HG03442 (cell line): ENCODE results near the gene C1orf21.

Source experiments
- ATAC-seq: cut with Tn5 transposase; IDR thresholded peaks from one replicate; pipeline ENCODE4 v1.9.1; 2021; ENCODE audit warnings: mild to moderate bottlenecking, moderate library complexity; ENCODE audit not compliant: unreplicated experiment

The C1orf21 gene

DNA sequence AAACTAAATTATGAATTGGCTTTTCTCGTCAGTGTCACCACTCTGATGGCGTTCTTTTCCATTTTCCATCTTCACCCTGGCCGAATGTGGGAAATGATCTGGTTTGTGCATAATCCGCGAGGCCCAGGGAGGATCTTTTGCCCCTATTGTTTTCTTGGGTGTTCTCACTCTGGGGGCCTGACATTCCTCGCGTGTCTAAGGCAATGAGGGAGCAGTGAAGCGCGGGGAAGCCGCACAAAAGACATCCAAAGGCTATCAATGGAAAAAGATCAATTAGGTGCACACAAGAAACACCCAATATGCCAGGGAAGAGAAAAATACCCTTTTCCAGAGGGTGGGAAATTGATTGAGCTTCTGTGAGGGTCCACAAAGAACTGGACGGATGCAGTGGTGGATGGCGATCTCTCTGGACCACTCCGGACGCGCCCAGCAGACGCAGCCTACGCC is 941 bp upstream of the C1orf21 start:
- no peak for ATAC-seq

DNA sequence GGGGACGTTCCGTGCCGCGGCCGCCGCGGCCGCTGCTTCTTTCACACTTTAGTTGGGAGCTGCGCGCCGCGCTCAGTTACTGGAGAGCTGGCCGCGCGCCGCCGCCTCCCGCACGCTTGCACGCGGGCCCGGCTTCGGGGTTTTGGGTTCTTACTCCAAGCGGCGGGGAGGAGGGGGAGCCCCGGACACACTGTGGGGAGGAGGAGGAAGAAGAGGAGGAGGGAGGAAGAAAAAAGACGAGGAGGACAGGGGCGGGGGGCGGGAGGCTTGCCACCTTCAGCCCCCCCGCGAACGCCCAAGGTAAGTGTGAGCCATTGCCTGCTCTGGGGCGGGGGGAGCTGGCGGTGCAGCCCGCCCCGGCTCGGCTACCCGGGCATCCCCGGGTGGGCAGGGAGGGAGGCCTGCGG is 243 bp downstream of the C1orf21 start:
- no peak for ATAC-seq

DNA sequence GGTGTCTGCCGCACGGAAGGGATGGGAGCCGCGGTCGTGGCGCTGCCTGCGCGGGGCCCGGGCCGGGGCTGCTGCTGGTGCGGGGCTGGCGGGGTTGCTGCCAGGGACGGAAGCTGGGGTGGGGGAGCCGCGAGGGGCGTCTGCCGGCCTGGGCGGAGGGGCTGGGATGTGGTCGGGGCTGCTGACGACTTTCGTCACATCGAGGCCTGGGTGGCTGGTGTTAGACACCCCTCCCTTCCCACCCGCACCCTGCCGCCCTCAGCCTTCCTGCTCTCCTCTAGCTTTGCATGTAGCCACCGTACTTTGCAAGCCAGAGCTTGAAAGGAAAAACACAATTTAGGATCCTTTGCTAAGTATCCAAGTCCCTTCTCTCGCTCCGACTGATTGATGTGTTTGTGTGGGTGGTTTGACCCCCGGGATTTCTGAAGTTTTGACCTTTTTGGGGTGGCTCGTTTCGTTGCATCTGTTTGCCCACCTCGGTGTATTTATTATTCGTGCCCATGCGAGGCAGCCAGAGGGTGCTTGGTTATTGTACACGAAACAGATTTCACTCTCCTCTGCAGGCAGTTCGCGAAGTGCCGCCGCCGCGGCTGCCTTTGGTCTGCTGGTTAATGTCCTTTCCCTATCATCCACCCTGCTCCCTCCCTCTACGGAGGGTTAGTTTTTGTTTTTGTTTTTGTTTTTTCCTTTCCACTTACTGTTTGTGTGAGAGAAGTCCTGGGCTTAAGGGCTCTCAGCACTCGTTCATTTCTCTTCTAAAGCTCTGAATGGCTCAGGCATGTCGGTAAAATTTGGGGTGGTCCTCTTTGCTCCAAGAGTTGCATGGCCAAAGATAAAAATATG is 868 bp downstream of the C1orf21 start:
- peak; percentile 19 for ATAC-seq

DNA sequence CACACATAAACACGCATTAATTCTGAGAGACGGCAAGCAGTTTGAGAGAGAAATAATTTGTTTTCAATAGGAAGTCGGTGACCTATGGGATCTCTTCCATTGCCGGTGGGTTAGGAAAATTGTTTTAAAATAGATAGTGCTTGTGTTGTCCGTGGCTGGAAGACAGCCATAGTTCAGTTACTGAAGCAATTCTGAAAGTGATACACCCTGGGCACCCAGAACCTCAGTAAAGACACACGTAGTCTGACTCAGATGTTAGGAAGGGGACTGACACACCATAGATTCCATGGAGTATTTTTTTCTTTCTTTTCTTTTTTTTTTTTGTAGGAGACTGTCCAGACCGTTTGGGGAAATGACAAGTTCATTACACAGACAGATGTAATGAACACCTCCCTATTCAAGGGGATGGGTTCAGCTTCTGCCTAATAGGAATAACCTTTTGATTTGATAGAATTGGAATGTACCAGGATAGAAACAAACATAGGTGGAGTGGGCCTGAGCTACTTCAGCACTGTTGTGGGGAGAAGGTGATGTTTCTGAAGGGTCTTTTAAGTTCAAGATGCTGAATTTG is 1.6 kb downstream of the C1orf21 start:
- no peak for ATAC-seq

DNA sequence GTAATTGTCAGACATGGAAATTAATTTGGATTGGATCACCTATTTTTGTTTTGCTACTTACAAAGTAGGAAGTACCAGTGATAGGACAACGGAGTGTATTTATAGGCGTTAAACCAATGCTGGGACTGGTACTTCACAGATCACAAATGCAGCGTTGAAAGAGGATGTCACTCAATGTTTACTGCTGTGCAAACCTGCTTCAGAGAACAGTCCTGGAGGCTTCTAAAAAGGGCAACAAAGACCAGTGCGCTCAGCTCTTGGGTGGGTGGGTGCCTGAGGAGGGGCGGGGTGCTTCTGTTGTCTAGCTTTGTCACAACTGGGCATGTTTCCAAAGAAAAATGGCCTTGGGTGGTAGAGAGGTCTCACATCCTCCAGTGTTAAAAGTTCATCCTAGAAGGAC is 2.1 kb downstream of the C1orf21 start:
- ATAC-seq = no peak

DNA sequence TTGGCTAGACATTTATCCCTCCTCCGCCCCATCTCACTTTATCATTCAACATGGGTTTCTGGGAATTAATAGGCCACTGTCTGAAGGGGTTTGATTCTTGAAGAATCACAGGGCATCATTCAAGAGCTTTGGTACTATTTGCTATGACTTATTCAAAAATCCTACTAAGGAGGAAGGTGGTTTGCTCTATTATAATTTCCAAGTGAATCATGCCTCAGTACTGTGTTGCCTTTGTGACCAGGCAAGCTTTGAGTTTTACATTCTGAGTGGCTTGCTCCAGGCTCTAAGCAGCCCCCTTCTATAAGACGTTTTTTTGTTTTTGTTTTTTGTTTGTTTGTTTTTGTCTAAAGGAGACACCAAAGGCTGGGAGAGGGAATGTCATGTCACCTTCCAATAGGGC is 2.6 kb downstream of the C1orf21 start:
- no peak for ATAC-seq

DNA sequence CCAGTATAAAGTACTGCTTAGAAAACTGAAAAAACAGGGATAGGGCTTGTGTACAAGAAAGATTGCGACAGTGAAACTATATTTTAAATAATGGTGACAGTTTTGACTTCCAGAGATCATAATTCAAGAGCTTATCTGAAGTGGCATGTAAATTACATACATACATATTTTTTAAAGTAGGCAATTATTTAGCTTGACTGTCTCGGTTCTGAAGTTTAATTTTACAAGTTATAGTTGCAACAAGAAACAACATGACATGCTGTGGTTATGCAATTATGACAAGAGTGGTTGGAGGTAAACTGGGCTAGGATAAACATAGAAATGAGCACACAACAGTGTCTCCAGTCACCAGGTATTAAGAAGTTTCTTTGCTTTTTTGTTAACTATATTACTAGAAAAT is 4.1 kb downstream of the C1orf21 start:
- no peak for ATAC-seq

DNA sequence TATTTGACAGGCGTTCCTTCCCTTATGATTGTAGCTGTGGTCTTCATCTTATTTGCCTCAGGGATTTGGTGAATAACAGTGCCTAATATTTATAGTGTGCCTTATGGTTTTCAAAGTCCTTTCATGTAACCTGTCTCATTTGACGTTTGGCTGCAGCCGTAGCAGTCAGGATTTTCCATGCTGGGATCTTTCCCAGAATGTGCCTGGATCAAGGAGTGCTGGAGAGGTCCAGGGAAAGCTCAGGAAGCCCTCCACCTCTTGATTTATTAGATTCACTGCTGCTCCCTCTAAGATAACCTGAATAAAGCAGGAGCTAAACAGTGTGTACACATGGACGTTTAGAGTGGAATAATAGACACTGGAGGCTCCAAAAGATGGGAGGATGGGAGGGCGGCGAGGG is 5.2 kb downstream of the C1orf21 start:
- no peak for ATAC-seq

DNA sequence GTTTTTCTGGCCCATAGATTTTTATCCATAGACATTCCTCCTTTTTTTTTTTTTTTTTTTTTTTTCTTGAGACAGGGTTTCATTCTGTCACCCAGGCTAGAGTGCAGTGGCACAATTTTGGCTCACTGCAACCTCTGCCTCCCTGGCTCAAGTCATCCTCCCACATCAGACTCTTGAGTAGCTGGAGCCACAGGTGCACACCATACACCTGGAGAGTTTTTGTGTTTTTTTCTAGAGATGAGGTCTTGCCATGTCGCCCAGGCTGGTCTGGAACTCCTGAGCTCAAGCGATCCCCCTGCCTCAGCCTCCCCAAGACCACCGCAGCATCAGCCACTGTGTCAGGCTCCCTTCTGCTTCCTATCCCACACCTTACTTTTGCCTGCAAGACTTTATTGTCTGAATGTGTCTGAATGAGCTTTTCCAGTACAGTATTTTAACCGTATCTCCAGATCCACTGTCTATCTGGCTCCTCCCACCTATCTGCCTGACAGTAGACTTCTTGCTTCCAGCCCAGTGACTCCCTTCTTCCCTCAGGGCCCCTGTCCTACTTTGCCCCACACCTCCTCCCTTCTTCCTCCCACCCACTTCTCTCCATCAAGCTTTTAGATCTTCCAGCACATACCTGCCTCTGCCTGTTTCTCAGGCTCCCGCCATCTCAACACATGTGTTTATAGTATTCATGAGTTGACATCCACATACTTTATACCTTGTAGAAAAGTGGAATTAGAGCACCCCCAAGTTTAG is 6.1 kb downstream of the C1orf21 start:
- no peak for ATAC-seq

DNA sequence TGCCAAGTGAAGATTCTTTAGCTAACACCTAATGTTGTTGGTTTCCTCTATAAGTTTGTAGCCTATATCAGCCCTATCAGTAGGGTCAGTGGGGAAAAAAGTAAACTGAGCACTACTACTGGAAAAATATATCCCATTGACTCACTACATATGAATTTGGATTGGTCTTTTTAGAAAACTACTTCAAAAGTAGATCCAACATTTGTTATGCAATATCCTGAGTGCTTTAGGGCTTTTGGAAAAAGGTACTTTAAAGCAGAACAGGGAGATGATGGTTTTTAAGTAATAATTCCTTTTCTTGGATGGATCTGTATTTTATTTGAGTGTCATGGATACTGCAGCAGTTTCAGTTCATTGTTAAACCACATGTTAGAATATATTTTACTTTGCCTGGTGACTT is 7.1 kb downstream of the C1orf21 start:
- ATAC-seq = no peak

DNA sequence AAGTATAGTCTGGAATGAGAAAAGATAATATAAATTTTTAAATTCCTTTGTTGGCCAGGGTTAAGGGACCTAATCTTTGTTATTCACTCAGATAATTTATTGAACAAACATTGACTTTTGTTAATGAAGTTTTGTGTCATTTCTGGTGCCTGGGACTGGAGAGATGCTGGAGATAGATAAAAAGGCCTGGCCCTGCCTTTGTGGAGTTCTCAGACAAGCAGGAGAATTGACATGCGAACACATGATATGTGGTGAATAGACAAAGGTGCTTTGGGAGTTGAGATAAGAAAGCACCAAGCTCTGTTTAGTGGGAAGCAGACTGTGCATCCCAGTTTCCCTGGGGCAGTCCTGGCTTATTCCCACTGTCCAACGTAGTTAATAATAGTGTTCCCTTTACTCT is 8.5 kb downstream of the C1orf21 start:
- ATAC-seq = no peak

DNA sequence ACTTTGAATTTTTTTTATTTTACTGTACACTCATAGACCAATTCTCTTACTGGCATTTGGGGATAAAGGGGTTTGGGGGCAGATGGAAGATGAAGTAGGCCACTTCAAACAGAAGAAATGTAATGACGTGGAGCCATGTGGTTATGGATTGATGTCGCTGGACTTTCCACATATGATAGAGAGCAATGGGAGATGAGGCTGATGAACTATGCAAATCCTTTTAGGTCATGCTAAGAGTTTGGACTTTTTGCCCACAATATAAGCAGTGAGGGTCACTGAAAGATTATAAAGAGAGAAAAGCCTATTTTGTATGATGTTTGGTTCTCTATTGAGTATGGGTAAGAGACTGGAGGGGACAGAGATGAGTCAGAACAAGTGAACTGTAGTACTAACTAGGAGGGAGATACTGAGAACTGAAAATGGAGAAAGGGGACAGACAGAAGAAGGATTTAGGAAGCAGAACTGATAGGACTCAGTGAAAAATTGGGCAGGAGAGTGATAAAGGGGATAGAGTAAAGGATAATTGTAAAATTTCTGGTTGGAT is 9.2 kb downstream of the C1orf21 start:
- ATAC-seq = no peak

DNA sequence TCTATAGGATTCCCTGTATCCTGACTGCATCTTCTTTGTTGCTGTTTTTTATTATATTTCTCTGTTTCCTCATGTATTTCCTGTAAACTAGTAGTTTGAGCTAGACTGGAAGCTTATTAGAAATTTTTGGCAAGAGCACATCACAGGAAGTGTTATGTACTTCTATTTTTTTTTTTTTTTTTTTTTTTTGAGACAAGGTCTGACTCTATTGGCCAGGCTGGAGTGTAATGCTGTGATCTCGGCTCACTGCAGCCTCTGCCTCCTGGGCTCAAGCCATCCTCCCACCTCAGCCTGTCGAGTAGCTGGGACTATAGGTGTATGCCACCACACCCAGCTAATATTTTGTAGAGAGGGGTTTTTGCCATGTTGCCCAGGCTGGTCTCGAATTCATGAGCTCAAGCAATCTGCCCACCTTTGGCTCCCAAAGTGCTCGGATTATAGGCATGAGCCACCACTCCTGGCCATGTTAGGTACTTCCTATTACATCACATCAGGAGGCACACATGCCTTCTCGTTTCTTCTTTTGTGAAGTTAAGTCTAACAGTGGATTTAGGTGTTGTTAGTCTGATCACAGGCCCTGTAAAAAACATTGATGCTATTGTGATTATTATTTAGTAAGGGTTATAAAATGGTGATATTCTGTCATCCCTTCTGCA is 12.5 kb downstream of the C1orf21 start:
- no peak for ATAC-seq

DNA sequence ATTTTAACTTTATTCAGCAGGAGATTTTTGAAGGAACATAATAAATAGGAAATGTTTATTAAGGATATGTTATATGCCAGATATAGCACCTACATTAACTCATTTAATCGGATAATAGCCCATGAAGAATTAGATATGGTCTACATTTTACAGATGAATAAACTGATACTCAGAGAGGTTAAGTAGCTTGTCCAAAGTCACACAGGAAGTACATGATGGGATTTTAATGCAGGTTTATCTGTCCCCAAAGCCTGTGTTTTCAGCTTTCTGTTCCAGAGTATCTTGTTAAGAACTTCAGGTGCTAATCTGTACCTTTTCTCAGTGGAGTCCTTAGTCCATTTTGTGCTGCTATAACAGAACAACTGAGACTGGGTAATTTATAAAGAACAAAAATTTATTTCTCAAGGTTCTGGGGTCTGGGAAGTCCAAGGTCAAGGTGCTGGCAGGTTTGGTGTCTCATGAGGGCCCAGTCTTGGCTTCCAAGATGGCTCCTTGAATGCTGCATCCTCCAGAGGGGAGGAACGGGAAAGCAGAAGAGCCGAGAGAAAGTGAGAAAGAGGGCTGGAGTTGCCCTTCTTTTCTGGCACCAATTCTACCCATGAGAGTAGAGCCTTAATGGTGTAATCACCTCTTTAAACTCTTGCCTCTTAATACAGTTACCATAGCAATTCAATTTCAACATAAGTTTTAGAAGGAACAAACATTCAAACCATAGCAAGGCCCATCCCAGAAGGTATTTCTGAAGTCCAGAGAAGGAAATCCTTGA is 17.3 kb downstream of the C1orf21 start:
- ATAC-seq = no peak

DNA sequence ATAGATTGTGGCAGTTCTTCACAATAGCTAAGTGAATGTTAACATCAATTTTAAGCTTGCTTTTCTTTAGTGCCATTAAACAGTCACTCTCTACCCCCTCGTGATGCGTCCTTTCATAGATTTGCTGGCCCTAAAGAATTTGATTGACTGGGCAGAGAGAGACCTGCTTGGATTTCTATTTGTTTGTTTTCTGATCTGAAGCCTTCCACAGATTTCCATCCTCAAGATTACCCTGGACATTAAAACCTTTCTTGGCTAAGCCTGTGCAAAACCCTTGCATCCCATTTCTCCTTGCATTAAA is 17.8 kb downstream of the C1orf21 start:
- ATAC-seq = no peak

DNA sequence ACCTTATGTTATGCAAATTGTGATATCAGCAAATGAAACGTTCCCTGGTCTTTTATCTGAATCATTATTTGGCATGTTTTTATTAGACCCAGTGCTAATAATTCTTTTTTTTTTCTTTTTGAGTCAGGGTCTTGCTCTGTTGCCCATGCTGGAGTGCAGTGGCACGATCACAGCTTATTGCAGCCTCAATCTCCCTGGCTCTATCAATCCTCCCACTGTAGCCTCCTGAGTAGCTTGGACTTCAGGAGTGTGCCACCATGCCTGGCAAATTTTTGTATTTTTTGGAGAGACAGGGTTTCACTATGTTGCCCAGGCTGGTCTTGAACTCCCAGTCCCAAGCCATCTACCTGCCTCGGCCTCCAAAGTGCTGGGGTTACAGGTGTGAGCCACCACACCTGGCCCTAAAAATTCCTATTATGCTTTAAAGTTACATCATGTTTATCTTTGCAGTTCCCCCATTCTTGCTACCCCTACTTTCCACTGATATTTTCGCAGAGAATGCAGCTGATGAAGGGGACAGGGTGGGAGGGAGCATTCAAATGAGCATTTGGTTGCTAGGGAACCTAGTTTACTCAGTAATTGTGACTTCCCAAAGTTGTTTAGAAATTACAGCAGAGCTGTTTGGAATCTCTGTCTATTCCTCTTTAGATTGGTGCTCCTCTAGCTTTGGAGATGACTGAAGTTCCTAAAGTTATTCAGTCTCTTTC is 18.4 kb downstream of the C1orf21 start:
- ATAC-seq = no peak

DNA sequence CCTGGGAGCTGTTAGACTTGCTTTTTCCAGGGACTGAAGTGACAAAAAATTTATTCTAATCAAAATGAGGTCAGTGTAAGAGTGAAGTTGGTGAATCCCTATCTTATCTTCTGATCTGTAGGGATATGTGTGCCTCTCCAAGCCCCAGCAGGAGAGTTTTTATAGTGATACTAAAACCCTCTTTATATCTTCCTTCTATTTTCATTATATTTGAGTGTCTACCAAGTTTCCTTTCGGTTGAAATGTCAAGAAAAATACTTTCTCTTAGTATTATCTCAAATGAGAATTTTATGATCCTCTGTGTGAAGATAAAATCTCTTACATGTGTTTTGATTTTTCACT is 18.9 kb downstream of the C1orf21 start:
- no peak for ATAC-seq

DNA sequence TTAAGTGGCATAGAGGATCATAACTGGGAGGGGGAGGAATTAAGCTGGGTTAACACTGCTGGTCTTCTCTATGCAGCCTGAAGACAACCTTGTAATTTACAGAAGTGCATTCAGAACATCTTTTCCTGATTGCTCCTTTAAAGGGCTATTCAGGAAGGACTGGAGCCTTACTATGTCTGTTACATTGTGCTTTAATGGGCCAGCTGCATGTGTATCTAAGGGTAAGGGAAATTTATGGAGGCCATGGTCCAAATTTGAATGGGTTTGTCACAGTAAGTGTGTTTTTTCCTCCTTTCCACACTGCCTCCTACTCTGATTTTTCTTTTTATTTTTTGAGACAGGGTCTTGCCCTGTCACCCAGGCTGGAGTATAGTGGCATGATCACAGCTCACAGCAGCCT is 19.6 kb downstream of the C1orf21 start:
- ATAC-seq = no peak

DNA sequence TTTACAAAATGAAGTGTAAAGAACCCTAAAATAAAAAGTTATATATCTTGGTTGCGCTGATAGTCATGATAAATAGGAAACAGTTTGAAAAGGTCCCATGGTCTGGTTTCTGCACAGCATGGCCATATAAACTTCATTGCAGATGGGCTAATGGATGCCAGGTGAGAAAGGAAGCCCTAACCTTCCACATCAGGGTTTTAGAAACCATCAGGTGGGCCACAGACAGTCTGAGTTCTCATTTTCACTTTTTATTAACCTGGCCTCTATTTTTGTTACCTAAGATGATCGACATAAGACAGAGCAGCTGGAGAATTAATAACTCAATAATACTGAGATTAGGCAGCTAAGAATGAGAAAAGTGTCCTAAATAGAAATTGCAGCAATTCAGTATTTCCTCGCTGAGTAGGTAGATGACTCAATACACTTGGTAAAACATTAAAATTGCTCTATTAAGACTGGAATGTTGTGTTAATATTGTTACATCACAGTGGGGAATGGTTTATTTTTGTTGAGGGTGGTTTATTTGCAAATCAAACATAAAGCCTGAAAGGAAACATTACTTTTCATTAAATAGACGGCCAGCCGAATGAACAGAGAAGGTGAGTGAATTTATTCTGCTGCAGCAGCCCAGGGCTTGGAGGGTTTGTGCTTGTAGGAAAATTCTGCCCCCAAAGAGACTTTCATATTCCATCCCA is 21.1 kb downstream of the C1orf21 start:
- no peak for ATAC-seq

DNA sequence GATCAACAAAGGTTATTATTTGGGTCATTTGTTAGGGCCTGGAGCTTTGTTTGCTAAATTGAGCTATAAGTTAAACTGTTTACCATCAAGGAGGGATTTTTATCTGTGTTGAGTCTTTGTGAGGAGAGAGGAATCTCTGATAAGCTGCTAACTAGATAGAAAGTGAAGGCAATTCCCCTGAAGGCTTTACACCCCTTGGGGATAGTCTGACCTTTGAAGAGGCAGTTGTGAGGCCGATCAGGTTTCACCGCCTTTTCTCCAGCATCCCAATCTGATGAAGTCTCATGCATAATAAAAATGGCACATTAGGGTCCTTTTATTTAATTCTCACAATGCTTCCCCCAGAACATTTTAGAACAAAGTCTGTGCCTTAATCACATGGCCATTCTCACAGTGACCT is 21.8 kb downstream of the C1orf21 start:
- no peak for ATAC-seq
